GM21723 (cell line): Measurements from ENCODE around the gene PRDM16.

Experiments
- ATAC-seq: cut with Tn5 transposase; IDR thresholded peaks from one replicate; pipeline ENCODE4 v1.9.1; 2021; ENCODE audit warnings: mild to moderate bottlenecking, moderate library complexity; ENCODE audit not compliant: unreplicated experiment

Gene PRDM16

GRCh38 chr1:3346478-3346877, 277.5 kb downstream of the PRDM16 start:
- no peak for ATAC-seq

- ATAC-seq: no peak
Observed at GRCh38 chr1:3347257-3348020, 278.4 kb downstream of the PRDM16 start.

- ATAC-seq: no peak
Observed at GRCh38 chr1:3348196-3348865, 279.3 kb downstream of the PRDM16 start.

- no peak for ATAC-seq
Observed at GRCh38 chr1:3349161-3349967, 280.4 kb downstream of the PRDM16 start.

GRCh38 chr1:3349968-3350299, 280.9 kb downstream of the PRDM16 start:
- no peak for ATAC-seq

- ATAC-seq: no peak
Observed at GRCh38 chr1:3350506-3351261, 281.7 kb downstream of the PRDM16 start.

- no peak for ATAC-seq
Observed at GRCh38 chr1:3351449-3352298, 282.7 kb downstream of the PRDM16 start.

GRCh38 chr1:3352299-3352951, 283.4 kb downstream of the PRDM16 start:
- no peak for ATAC-seq

GRCh38 chr1:3352952-3353331, 283.9 kb downstream of the PRDM16 start:
- ATAC-seq: no peak

GRCh38 chr1:3353876-3354275, 284.9 kb downstream of the PRDM16 start:
- ATAC-seq: no peak

- no peak for ATAC-seq
Observed at GRCh38 chr1:3355089-3355488, 286.1 kb downstream of the PRDM16 start.

- no peak for ATAC-seq
Observed at GRCh38 chr1:3355894-3356826, 287.2 kb downstream of the PRDM16 start.

- no peak for ATAC-seq
Observed at GRCh38 chr1:3356827-3357460, 287.9 kb downstream of the PRDM16 start.

GRCh38 chr1:3357526-3358297, 288.7 kb downstream of the PRDM16 start:
- ATAC-seq: no peak

- ATAC-seq: no peak
Observed at GRCh38 chr1:3359351-3359750, 290.3 kb downstream of the PRDM16 start.

- ATAC-seq: no peak
Observed at GRCh38 chr1:3359756-3360440, 290.9 kb downstream of the PRDM16 start.
